WTC11 (cell line): ENCODE measurements around the gene FPR1.

Experiments
- ATF6 ChIP-seq: sonication (generic); formaldehyde crosslinking; IDR thresholded peaks from 2 replicates; pipeline ENCODE4 v1.8.1; 2023; ENCODE audit warnings: mild to moderate bottlenecking, missing genetic modification reagents
- CREB1 ChIP-seq: sonication (generic); formaldehyde crosslinking; IDR thresholded peaks from 2 replicates; pipeline ENCODE4 v1.8.0; 2023; ENCODE audit warnings: mild to moderate bottlenecking, missing genetic modification reagents
- CTCF ChIP-seq: fragments of 200-600 bp; IDR thresholded peaks from 2 replicates; pipeline ENCODE4 v1.8.0; 2022; ENCODE audit warnings: antibody characterized with exemption
- E2F4 ChIP-seq: sonication (generic); formaldehyde crosslinking; IDR thresholded peaks from 2 replicates; pipeline ENCODE4 v1.8.1; 2022; ENCODE audit warnings: low read depth, mild to moderate bottlenecking, moderate library complexity, missing genetic modification reagents, borderline replicate concordance
- EMX1 ChIP-seq: fragments of 250-450 bp; sonication (Bioruptor Pico); IDR thresholded peaks from 2 replicates; pipeline ENCODE4 v1.8.0; 2021; ENCODE audit warnings: mild to moderate bottlenecking
- ERG ChIP-seq: fragments of 250-450 bp; sonication (Bioruptor Pico); IDR thresholded peaks from 2 replicates; pipeline ENCODE4 v1.8.0; 2021; ENCODE audit warnings: mild to moderate bottlenecking
- NFE2L1 ChIP-seq: sonication (generic); formaldehyde crosslinking; IDR thresholded peaks from 2 replicates; pipeline ENCODE4 v1.8.1; 2023; ENCODE audit warnings: missing genetic modification reagents
- SP1 ChIP-seq: sonication (generic); formaldehyde crosslinking; conservative IDR thresholded peaks from 2 replicates; pipeline ENCODE4 v1.8.1; 2022; ENCODE audit warnings: missing genetic modification reagents
- TEAD4 ChIP-seq: sonication (generic); formaldehyde crosslinking; IDR thresholded peaks from 2 replicates; pipeline ENCODE4 v1.8.0; 2022; ENCODE audit warnings: mild to moderate bottlenecking, missing genetic modification reagents
- ZNF232 ChIP-seq: sonication (generic); formaldehyde crosslinking; IDR thresholded peaks from 2 replicates; pipeline ENCODE4 v1.8.0; 2022; ENCODE audit warnings: mild to moderate bottlenecking, missing genetic modification reagents
- ZNF281 ChIP-seq: sonication (generic); formaldehyde crosslinking; IDR thresholded peaks from 2 replicates; pipeline ENCODE4 v1.8.0; 2023; ENCODE audit warnings: mild to moderate bottlenecking, missing genetic modification reagents

- TF ChIP-seq CREB1 (CRISPR knock-in tag) (no peak), CTCF (no peak), TEAD4 (CRISPR knock-in tag) (no peak), E2F4 (CRISPR knock-in tag) (no peak), ZNF232 (no peak), SP1 (no peak), NFE2L1 (CRISPR knock-in tag) (no peak), ZNF281 (CRISPR knock-in tag) (no peak), ERG (no peak), EMX1 (CRISPR knock-in tag) (no peak), ATF6 (no peak)
Observed at GRCh38 chr19:51788029-51788428, 36.4 kb upstream of the FPR1 start.
